SIG-M5 (cell line): ENCODE measurements around the gene SLC1A3.

Experiments used
- DNase-seq: peaks from one replicate; lab custom pipeline; 2025; lab: John Stamatoyannopoulos, UW

SLC1A3 gene

GRCh38 chr5:36599986-36600779 lies 6.2 kb upstream of the SLC1A3 start:
- no peak for DNase-seq

DNA sequence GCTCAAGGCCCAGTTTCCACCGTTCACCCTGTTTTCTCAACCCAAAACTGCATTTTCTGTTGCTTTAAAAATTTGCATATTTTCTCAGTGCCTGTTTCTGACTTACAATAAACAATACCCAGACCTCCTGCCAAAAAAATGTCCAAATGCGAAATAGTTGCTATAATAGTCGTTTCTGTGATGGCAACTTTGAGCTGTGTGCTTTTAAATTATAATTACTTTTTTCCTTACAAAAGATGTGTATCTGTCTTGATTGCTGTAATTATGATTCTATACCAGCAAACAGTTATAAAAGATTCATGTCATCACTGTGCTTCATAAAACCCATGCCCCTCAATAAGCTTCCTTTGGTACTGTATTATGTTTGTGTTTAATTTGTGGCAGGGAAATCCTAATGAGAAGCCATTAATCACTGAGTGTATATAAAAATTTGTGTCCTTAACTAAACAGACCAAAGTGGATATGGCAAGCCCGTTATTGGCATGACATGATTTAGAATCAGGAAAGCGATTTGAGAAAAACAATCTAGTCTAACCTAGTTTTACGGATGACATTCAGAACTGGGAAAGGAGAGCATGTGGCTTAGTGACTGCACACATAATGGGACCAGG lies 5.4 kb upstream of the SLC1A3 start:
- DNase-seq = no peak

GRCh38 chr5:36602704-36603321 lies 3.6 kb upstream of the SLC1A3 start:
- no peak for DNase-seq

DNA sequence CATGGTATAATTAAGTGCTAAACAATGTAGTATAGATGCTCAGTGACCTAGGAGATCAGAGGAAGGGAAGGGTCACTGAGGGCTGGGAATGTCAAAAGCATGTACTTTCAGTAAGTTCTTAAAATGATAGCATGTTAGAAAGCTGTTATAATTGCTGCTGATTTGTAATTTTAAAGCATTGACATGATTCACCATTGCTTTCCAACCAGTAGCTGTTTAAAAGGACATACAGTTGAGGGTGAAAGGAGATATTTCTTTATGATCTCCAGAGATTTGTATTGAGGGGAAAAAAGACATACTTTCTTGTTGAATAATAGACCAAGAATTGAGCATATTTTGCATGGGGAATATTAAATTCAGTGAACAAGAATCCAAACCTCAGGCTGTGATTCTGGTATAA lies 1.2 kb upstream of the SLC1A3 start:
- no peak for DNase-seq

GRCh38 chr5:36606036-36606427 lies 374 bp upstream of the SLC1A3 start:
- DNase-seq = no peak

DNA sequence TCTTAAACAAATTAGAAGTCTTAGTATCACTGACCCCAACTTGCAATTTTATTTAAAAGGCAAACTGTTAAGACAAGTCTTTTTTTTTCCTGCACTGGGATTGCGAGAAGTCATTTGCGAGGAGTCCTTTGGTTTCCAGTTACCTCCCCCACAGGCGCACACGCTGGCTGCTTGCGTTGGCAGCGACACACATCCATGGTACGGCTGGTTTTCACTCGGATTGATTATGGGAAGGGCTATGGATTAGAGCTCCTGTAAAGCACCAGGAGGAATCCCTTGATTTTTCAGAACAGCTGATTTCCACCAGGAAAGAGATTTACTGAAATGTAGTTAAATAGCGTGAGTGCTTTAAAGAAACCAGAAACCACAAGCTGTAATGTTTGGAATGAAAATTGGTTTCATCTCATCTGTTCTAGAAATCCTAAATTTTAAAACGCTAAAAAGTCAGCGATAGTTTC lies 737 bp downstream of the SLC1A3 start:
- DNase-seq = no peak

GRCh38 chr5:36607838-36608783 lies 1.7 kb downstream of the SLC1A3 start:
- DNase-seq = no peak

DNA sequence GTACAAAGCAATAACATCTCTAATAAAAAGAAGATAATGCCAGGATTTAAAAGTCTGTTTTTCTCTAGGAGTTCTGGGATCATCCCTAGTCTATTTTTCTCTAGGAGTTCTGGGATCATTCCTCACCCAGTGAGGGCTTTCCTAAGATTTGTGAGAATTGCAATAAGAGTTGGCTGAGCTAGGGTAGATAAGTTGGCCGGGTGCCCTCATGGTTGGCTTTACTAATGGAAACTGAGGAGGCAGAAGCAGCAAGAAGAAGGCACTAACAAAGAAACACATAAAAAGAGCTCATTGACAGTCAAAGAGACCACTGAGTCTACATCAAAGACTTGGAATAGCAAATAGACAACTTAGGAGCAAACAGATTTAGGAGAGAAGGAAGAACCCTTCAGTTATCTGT lies 4.2 kb downstream of the SLC1A3 start:
- no peak for DNase-seq

DNA sequence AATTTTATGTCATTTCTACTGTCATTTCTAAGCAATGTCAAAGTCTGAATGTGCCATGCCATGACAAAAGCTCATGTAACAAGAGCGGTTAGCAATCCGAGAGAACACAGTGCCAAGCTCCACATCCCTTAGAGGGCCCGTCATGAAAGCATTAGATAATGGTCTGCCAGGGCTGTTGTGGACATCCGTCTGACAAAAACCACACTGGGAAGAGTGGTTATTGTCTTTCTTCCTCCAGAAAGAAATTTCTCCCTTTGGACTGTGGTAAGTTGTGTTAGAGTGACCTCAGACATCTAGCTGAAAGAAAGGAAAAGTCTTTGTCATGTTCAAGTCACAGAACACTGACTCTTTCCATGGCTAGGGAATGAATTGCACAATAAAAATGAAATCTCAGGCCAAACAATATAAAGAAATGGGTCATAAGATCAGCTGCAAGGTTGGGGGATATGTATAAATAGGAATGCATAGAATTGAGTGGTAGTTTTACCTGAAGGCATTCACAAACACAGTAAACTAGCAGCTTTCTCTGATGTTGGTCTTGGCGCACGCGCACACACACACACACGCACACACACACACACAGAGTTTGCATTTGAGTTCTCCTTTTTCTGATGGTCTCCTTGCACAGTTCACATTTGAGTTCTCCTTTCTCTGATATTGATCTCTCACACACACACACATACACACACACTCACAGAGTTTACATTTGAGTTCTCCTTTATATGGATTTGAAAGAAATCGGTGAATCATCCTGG lies 5.3 kb downstream of the SLC1A3 start:
- DNase-seq = no peak

GRCh38 chr5:36613241-36613640 lies 6.8 kb downstream of the SLC1A3 start:
- no peak for DNase-seq

- DNase-seq = no peak
Observed at GRCh38 chr5:36613771-36614656, 7.6 kb downstream of the SLC1A3 start.

GRCh38 chr5:36614657-36615308 lies 8.4 kb downstream of the SLC1A3 start:
- DNase-seq = no peak

DNA sequence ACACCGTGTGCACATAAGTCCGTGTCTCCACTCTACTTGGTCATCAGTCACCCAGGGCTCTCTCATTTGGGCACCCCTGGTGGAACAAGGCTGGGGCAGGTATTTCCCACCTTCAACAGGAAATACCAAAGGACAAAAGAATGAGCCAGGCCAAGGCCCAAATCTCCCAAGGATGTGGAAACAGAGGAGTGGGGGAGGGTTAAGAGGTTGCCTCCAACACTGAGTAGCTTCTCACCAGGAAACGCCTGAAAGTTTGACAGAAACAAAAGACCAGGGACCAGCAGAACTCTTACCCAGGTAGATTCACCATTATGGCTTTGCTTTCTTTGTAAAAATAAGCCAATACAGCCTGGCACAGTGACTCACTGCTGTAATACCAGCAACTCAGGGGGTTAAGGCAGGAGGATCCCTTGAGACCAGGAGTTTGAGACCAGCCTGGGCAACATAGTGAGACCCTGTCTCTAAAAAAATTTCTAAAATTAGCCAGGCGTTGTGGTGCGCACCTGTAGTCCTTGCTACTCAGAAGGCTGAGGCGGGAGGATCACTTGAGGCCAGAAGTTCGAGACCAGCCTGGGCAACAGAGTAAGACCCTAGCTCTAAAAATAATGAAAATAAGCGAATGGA lies 12.7 kb downstream of the SLC1A3 start:
- no peak for DNase-seq

DNA sequence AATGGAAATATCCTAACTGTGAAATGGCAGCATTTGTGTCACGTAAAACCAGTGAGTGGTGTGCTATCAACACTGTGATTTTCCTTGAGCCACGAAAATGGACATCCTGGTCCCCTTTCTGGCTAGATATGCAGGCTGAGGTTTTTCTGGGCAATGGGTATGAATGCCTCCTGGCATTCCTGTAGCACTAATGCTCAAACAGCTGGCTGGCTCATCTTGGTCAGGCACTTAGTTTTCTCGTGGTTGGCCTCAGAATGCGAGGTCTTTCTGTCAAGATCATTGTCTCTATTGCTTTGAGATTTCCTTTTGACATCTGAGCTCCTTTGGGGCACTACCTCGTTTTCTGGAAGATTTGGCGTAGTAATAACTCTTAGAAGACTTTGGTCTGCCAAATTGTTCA lies 15.6 kb downstream of the SLC1A3 start:
- DNase-seq = no peak

- DNase-seq = no peak
Observed at GRCh38 chr5:36623832-36624231, 17.4 kb downstream of the SLC1A3 start.

- DNase-seq = no peak
Observed at GRCh38 chr5:36624277-36624676, 17.9 kb downstream of the SLC1A3 start.

GRCh38 chr5:36628695-36629094 lies 22.3 kb downstream of the SLC1A3 start:
- DNase-seq = no peak

GRCh38 chr5:36629729-36630128 lies 23.3 kb downstream of the SLC1A3 start:
- DNase-seq = no peak
